Right hindlimb (tissue), 1 donor: ENCODE measurements around the gene DOCK9.
"Not testable (repeated sequence)": the region's sequence is repeated elsewhere in the genome, so short reads cannot be mapped to it uniquely, and the experiment has no call there.

ENCODE experiments used
- DNase-seq: peaks from one replicate; pipeline ENCODE4 v3.0.0-alpha.2; 2018

The DOCK9 gene

GRCh38 chr13:98761126-98761985, 216.5 kb downstream of the DOCK9 start:
- DNase-seq = no peak

- DNase-seq = no peak
These were observed 222.1 kb downstream of the DOCK9 start for GRCh38 chr13:98755729-98756128.

DNA sequence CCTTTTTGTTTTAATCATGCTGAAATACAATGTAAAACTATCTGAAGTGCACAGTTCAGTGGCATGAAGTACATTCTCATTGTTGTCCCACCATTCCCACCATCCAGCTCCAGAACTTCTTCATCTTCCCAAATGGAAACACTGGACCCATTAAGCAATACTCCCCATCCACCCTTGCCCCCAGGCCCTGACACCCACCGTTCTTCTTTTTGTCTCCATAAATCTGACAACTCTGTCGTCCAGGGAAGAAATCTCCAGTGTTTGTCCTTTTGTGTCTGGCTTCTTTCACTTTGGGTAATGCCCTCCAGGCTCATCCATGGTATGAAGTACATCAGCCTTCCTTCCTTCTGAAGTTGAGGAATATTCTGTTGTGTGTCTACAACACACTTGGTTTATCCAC, 222.7 kb downstream of the DOCK9 start:
- no peak for DNase-seq

- DNase-seq = not testable (repeated sequence)
These were observed 223.4 kb downstream of the DOCK9 start for GRCh38 chr13:98754468-98754867.

DNA sequence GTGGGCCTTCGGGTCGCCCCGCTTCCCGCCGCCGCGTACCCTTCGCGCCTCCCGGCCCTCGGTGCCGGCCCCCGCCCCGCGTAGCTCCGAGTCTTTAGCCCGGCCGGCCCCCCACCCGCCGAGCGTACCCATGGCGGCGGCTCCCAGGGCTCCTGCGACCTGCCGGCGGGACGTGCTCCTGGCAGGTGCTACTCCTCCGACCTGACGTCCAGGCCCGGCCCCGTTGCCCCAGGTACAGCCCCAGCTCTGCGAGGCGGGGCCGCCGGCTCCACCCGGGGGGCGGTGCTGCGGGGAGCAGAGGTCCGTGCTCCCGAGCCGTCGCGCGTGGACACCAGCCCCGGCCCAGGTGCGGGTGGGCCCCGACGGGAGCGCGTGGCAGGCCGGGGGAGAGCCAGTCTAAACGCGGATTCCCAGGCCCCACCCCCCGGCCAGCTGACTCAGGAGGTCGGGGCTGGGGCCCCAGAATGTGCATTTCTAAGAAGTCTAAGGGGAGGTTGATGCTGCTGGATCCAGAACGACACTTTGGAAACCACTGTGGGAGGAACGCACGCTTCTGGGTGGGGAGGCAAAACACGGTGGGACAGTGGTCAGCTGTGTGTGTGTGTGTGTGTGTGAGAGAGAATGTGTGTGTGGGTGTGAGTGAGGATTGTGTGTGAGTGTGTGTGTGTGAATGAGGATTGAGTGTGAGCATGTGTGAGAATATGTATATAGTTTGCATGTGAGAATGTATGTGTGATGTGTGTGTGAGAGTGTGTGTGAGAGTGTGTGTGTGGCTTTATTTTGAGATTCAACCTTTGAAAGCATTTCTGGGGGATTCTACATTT, 225.2 kb downstream of the DOCK9 start, which contains the start of gene SLC15A1:
Gene SLC15A1 (minus strand): TSS at position 206 of the 824 bp plus-strand sequence. CDS start 74 bp downstream, at position 132.
- DNase-seq = no peak

DNA sequence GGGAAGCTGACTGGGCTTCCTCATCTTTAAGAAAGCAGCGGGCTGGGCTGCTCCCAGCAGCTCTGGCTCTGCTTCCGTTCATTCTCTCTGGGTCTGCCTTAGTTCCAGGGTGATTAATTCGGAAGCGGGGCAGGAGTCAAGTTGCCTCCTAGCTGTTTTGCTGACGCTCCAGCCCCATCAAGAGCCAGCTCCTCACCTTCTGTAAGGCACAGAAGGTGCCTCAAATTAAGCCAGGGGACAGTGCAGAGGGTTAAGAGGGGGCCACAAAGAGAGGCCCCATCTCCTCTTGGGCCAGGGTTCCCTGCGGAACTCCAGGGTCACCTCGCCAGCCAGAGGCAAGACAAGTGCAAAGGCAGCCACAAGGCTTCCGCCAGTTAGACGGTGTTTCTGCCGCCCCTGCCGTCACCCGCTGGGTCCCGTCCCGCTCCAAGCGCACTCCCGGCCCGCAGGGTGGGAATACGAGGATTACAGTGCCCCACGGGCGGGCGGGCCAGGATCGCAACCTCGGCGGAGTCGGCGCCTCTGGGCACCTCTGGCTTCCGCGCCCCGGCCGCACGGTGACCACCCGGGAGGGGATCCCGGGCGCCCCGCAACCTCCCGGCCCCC, 225.9 kb downstream of the DOCK9 start:
- DNase-seq = no peak

DNA sequence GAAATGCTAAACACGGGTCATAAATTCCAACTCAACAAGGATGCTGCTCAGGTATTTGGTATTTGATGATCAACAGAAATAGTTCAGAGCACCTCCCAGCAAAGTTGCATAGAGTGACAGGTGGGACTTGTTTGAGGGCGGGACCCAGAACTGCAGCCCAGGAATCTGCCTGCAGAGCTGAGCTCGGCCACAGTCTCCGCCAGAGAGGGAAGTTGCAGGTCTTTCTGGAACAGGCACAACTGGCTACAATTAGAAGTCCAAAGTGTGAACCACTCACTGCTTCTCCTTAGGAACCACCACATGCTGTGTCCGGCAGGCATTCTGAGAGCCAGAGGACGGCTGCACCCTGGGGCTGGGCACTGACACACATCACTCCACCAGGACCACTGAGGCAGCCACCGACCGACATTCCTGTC, 226.5 kb downstream of the DOCK9 start:
- no peak for DNase-seq

- no peak for DNase-seq
These were observed 228.4 kb downstream of the DOCK9 start for GRCh38 chr13:98749501-98749900.

DNA sequence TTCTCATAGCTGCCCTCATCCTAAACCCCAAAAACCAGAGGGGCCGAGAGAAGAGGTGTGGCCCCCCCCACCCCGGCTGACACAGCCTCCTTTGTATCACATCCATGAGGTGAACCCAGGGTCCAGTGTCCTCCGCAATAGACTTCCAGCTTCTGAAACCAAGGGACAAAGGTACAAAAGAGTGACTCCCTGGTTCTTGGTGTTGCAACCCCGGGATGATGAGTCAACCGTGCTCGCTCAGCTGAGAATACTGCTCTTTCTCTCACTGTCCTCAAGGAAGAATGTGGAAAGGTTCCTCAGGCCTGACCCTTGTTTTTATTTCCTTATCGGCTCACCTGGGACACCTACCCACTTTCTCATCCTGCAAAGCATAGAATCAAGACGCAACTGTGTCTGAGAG, 230.9 kb downstream of the DOCK9 start:
- DNase-seq = no peak
